HG02973 (cell line): ENCODE results near the gene CERKL.
"Not testable (repeated sequence)": the region's sequence is repeated elsewhere in the genome, so short reads cannot be mapped to it uniquely, and the experiment has no call there.

ENCODE experiments used
- ATAC-seq: cut with Tn5 transposase; IDR thresholded peaks from one replicate; pipeline ENCODE4 v1.9.1; 2021; ENCODE audit warnings: moderate library complexity; ENCODE audit not compliant: unreplicated experiment

The CERKL gene, protein sequence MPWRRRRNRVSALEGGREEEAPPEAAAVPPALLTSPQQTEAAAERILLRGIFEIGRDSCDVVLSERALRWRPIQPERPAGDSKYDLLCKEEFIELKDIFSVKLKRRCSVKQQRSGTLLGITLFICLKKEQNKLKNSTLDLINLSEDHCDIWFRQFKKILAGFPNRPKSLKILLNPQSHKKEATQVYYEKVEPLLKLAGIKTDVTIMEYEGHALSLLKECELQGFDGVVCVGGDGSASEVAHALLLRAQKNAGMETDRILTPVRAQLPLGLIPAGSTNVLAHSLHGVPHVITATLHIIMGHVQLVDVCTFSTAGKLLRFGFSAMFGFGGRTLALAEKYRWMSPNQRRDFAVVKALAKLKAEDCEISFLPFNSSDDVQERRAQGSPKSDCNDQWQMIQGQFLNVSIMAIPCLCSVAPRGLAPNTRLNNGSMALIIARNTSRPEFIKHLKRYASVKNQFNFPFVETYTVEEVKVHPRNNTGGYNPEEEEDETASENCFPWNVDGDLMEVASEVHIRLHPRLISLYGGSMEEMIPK

DNA sequence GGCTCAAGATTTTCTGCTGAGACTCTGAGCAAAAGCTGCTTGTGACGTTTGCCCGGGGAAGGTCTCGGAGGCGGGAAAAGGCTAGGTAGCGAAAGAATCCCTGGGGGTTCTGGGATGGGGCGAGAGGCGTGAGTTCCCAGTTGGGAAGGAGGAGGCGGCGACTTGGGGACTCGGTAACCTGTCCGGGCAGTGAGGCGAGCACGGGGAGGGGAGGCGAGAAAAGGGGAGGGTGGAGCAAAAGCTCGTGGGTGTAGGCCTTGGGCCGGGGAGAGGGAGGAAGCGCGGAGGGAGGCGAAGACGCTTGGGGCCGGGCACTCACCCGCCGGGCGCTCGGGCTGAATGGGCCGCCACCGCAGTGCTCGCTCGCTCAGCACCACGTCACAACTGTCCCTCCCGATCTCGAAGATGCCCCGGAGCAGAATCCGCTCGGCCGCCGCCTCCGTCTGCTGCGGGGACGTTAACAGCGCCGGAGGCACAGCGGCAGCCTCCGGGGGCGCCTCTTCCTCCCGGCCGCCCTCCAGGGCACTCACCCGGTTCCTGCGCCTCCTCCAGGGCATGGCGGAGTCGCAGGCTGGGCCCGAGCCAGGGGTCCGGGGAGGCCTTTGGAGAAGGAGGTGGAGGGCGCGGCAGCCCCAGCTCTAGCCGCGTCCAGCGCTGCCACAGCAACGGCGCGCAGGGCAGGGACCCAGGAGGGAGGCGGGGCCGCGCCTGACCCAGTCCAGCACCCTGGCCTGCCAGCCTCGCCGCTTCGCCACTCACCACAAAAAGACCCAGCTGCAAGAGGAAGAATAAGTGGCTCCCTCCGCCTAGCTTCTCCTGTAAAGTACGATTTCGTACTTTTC, at the start of gene CERKL:
Gene CERKL (minus strand): TSS at position 656 of the 842 bp plus-strand sequence. CDS start 99 bp downstream, at position 557.
- ATAC-seq: peak; percentile 72

DNA sequence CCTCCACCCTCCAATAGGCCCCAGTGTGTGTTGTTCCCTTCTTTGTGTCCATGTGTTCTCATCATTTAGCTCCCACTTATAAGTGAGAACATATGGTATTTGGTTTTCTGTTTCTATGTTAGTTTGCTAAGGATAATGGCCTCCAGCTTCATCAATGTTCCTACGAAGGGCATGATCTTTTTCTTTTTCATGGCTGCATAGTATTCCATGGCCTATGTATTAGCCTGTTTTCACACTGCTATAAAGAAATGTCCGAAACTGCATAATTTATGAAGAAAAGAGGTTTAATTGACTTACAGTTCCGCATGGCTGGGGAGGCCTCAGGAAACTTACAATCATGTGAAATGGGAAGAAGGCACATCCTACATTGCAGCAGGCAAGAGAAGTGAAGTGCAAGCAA, 45.6 kb upstream of the CERKL start:
- ATAC-seq: not testable (repeated sequence)

DNA sequence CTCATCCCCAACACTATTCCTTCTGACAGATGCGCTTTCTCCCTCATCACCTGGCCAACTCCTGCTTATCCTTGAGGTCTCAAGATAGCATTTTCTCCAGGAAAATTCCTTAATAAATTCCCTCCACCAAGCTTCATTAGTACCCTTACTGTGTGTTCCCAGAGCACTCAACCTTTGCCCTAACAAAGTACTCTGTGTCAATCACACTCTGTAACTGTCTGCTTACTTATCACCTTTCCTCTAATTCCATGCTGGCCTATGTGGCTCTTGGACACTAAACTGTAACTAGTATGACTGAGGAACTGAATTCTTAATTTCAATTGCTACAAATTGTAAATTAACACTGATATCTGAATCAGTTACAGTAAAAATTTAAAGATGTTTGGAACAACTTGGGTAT, 41.3 kb upstream of the CERKL start:
- ATAC-seq: no peak

DNA sequence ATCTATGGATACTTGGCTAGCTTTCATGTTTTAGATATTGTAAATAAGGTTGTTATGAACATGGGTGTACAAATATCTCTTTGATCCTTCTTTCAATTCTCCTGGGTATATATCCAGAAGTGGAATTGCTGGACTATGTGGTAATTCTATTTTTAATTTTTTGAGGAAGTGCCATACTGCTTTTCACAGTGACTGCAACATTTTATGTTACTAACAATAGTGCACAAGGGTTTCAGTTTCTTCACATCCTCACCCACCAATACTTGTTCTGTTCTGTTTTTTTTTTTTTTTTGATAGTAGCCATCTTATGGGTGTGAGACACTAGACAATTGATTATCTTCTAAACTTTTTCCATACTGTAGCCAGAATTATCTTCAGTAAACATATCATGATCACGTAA, 40.7 kb upstream of the CERKL start:
- no peak for ATAC-seq

DNA sequence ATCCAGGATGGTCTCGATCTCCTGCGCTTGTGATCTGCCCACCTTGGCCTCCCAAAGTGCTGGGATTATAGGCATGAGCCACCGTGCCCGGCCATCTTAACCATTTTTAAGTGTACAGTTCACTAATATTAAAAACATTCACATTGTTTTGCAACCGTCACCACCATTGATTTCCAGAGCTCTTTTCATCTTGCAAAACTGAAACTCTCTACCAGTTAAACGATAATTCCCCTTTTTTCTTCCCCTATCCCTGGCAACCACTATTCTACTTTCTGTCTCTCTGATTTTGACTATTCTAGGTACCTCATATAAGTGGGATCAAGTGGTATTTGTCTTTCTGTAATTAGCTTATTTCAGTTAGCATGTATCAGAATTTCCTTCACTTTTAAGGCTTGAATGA, 40.2 kb upstream of the CERKL start:
- ATAC-seq: no peak

DNA sequence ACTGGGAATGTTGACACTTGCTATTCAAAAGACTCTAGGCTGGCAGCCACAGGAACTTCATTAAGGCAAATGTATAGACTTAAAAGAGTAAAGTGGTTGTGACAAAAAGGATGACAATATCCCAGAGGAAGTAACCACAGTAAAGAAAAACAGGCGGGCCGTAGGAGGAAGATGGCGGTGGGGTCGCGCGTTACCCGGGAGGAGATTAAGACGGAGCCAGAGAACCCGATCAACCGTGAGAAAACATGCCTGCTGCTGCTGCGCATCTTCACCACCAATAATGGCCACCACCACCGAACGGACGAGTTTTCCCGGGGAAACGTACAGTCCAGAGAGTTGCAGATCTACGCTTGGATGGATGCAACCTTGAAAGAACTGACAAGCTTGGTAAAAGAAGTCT, 37.4 kb upstream of the CERKL start:
- no peak for ATAC-seq

DNA sequence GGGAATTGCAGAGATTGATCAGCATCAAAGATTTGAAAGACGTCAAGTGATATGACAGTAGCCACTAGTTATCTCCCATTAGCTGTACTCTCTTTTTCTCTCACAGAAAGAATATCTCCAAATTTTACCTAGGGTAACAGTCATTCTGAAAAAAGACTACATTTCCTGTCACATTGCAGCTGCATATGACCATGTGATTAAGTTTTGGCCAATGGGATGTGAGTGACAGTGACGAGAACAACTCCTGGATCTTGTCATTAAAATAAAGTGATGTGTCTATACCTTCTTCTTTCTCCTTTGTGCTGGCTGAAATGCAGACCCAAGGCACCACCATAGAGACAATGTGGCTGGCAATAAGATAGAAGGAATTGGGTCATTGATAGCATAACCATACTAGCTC, 34.0 kb upstream of the CERKL start:
- ATAC-seq: no peak

DNA sequence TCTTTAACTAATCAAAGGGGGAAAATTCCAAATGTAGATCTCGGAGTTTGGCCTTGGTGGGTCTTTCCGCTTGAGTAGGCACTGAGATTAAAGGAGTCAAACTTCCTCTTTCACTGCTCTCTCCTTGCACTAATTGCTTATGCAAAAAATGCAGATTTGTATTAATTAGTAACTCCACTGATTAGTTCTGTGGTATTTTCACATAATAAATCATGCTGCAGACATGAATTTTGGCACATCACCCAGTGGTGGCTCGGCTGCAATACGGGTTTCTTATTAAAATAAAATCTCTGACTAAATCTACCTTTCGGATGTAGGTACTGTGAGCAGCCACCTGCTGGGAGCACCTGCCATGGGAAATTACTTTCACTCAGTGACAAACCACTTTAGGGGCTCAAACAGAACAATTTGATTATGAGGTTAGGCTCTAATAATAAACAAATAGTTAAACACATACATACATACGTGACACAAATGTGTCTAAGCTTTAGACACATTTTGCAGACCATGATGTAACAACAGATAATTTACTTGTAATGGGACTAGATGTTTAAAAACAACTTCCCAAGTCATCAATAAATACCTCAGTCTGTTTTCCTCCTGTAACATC, 29.8 kb upstream of the CERKL start:
- no peak for ATAC-seq

DNA sequence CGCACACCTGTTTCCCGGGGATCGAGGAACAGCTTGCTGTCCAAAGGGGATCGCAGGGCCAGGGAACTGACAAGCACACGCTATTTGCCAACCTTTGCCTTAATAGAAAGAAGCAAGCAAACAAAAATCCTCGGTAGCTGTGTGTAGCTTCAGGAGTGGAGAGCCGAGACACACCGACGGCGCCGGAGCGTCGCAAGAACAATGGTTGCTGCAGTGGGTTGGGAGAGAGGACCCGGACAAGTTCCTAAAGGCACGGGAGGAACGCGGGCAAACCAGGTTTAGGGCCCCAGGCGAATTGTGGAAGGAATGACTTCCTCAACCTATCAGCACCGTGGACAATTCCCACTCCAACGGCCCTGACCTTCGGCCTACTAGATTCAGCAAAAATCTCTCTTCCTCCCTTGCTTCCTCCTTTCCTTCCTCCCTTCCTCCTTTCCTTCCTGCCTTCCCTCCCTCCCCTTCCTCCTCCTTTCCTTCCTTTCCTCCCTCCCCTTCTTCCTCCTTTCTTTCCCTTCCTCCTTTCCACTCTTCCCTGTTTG, 28.3 kb upstream of the CERKL start:
- no peak for ATAC-seq

DNA sequence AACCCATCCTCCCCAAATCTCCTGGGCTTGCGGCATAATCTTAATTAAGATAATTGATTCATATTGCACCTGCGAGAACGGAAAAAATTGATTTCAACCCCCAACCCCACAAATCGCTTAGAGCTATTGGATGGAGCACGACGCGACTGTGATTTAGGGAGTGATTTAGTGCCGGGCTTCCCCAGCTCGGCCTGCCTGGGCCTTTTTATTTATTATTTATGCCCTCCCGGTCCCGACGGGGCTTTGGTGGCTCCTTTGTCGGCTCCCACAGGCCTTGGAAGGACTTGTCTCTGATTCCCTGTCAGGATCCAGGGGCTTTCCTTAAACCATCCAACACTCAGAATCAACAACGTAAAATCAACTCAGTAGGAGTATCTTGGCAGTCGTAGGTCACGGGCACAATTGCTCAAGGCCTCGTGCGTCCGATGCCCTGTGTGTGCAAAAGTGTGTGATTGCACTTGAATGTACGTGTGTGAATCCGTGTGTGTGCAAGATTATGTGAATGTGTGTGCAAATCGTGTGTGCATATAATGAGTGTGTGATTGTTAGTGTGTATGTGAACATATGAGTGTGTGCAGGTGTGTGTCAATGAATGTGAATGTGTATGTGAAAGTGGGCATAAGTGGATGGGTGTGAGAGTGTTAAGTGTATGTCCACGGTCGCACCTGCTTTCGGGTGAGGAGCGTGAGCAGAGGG, 27.7 kb upstream of the CERKL start:
- no peak for ATAC-seq

DNA sequence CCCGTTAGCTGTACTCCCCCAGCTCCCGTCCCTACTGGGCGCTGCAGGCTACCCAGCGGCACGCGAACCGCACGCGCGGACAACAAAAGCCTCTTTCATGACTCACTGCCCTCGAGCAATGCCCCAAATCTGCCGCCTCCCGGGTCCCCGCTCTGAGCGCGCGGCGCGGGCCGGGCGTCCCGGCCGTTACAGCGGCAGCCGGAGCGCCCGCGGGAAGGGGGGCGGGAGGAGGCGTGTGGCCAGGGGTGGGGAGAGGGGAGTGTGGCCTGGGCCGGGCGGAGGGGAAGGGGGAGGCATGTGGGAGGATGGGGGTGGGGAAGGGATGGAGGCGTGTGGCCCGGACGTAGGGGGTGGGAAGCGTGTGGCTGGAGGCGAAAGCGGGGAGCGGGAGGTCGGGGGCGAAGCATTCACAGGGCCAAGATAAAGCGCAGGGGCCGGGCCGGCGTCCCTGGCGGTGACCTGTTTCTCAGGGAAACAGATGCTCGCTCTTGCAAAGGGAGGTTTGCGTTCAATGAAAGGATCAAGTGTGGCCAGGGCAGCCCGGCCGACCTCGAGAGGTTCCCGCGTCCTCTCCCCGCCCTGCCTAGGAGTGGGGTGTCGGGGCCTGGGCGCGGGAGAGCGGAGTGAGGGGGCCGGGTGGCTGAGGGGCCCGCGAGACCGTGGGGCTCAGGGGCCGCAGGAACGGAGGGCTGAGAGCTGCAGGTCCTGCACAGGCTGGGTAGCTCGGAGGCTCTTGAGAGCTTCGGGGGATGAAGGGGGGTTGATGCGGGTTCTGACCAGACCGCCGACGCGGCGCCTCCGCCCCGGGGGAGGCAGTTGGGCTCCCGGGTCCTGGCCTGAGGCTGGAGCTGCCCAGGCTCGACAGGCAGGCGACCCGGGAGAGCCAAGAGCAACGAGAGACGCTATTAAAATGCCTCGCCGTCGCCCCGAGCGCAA, 26.9 kb upstream of the CERKL start:
- ATAC-seq: no peak

DNA sequence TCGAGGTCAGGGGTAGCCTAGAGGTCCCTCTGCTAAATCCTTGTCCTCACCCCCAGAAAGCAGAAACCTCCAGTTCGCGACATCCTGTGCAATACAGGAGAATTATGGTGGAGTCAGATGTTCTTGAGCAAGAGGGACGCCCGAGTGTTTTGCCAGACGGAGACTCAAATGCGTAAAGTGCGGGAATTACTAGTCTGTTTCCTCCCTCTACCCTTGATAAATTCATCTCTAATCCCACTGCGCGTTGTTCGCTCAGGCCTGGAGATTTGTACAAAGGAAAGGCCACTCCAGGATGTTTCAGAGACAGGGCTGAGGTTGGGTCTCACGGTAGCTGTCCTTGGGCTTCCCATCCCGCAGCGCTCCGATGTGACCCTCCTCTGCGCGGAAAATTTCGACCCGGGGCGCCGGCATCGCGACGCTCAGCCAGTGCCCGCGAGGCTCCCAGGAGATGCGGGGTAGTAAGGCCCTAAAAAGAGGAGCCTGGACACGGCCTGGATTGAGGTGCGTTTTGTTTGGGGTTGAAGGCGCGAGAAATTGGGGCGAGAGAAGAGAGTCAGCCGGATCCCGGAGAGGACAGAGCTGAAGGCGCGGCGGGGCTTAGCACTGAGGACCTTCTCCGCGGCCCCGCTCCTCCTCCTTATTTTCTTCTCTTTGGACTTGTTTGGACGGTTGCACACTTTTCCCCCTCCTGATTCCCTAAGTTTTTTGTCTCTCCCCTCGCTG, 26.1 kb upstream of the CERKL start:
- no peak for ATAC-seq

DNA sequence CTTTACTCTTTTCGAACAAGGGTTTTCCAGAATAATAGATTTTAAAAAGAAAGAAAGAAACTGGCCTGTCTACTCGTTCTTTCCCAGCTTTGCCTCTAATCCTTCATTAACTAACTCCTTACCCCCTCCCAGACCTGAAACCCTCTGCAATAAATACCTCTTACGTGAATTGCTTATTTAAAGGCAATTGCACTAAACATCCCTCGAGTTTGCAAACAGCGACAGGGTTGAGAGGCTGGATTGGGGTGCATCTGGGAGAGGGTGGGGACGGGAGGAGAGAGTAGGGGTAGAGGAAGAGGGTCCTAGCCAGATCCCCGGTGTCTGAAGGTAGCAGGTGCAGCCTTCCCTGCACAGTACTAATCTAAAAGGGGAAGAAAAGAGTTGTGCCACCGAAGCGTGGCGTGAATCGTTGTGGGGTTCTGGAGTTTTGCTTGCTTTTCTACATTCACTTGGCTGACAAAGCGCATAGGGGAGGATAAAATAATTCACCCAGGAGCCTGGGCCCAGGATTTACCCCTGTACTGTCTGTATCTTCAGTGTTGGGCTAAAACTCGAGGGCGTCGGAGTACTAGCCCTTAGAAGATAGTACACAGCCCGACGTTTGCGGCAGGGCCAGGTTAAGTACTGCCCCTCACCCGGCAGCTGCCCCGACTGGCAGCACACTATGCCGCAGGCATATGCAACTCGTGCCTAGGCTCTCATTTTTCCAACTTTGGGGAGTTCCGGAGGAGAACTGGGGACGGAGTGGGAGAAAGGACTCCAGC, 25.3 kb upstream of the CERKL start:
- no peak for ATAC-seq

DNA sequence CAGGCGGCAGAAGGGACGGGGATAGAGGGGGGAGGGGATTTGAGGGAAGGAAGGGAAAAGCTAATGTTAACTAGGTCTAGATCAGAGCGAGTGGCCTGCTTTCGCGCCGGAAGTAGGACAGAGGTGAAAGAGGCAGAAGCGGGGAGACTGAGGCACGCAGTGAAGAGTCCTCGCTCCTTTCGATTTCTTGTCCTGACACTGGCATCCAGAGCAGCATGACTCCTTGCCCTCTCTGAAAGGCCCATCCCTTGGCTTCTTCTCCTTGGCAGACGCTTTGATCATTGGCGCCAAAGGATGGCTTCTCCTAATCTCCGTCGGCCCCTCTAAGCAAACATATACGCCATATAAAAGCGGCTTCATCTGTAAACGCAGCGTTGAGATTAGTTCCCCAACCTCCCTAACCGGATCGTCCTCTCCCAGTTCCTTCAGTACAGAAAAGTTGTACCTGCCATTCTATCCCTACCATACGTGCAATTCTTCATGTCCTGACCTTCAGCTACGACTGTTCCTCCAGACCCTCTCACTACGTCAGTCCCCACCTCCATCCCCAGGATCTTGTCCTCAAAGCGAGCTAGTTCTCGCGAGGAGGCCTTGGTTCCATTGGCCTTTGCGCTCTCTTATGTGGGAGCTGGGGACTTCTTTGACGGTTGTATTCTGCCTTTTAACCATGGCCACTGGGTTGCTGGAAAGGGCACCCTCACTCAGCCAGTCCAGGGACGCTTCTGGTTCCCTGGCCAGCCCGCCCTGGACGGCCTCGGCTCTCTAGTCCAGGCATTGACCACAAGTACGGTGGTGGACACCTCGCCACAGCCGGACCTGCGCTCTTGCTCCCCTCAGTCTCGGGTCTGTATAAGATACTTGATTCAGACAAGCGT, 24.3 kb upstream of the CERKL start:
- ATAC-seq: no peak

DNA sequence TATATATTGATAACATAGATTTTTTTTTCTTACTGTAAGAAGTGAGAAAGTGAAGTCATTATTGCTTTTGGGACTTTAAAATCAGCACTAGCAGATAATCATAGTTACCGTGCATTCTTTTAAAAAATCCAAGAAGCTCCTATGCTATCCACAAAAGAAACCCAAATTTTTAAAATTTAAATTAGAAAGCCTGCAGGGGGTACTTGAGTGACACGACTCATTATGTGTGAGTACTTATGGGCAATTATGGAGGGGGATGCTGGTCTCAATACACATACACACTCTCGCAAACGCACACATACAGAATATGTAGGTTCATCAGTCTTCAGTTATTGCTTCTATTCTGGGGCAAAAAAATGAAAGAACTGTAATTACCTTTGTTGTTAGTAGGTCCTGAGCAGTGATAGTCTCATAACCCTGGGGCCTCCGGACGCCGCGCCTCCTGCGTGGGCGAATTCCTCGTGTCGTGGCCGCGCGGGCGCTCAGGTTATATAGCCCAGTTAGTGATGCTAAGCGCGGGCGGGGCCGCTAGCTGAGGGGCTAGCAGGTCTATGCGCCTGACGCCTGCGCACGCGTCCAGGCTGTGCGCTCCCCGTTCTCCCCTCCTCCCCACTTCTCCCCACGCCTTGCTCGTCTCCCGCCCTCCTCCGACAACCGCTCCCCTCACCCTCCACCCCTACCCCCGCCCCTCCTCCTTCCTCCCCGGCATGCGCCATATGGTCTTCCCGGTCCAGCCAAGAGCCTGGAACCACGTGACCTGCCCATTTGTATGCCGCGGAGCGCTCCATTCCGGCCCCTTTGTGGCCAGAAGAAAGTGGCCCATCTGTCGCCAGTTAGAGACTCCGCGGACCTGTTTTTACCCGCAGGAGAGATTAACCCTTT, 23.4 kb upstream of the CERKL start, which contains the start of gene NEUROD1:
Gene NEUROD1 (minus strand): TSS at position 463 of the 882 bp plus-strand sequence. CDS start 1,657 bp downstream, outside the sequence.
- ATAC-seq: no peak

DNA sequence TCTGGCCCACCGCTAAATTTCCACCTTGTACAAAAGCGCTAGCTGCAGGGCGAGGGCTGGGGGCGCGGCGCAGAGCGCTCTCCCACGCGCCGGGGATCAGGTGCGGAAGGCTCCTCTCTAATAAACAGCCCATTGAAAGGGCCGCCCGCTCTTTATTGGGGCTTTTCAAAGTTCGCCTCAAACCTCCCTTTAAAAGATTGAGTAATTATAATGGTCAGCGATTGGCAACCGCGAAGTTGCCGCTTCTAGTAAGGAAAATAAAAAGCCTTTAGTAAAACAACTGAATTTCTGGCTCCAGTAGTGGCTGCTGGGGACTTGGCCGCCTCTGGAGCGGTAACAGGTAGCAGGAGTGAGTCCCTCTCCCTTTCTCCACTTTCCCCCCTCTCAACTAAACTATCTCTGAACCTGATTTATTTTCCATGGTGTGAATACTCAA, 22.7 kb upstream of the CERKL start:
- no peak for ATAC-seq
